Mammary epithelial cell (primary cell): ENCODE measurements around the gene ITGBL1.

Experiments
- CTCF ChIP-seq, 2 donors: IDR thresholded peaks in 1 of 2; conservative IDR thresholded peaks in 1 of 2; 2 replicates each; pipeline ENCODE4 v1.5.1; 2011 to 2012; ENCODE audit warnings: inconsistent platforms in 2 of 2, low read length in 2 of 2, mild to moderate bottlenecking in 2 of 2, control low read depth in 1 of 2, low read depth in 1 of 2; ENCODE audit not compliant: insufficient read depth in 1 of 2; ENCODE audit errors: extremely low read depth in 1 of 2
- EZH2 ChIP-seq: IDR thresholded peaks from 2 replicates; pipeline ENCODE4 v1.6.1; 2012; ENCODE audit warnings: low read length, inconsistent platforms, borderline replicate concordance

DNA sequence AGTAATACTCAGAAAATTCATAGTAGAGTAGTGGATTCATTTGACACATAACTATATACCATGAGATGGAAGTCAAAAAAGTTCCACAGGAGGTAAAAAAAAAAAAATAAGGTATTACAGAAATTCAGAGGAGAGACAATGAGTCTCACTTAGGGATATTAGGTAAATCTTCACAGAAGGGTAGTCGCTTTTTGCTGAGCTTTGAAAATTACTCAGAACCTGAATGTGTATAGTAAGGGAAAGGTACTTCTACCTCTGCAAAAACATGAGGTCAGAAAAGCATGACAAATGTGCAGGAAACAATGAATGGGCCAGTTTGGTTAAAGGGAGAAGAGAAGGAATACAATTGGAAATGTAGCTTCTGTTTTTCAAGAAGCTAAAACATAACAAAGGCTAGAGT is 250.6 kb downstream of the ITGBL1 start:
- no peak for TF ChIP-seq CTCF (conservative IDR thresholded peaks at IDR 0.05 in 1 of 2, IDR thresholded peaks at IDR 0.05 in 1 of 2; ENCODE audit: extremely low read depth in 1 of 2, insufficient read depth in 1 of 2, low read depth in 1 of 2, low read length in 2 of 2)
- no peak for TF ChIP-seq EZH2
